HG03064 (cell line): ENCODE data around the gene PEPD.
"Not testable (repeated sequence)": the region's sequence is repeated elsewhere in the genome, so short reads cannot be mapped to it uniquely, and the experiment has no call there.

ENCODE experiments used
- ATAC-seq: cut with Tn5 transposase; IDR thresholded peaks from one replicate; pipeline ENCODE4 v1.9.1; 2021; ENCODE audit warnings: low read depth; ENCODE audit not compliant: unreplicated experiment

The PEPD gene

GRCh38 chr19:33481863-33482262 is 39.7 kb downstream of the PEPD start:
- ATAC-seq = no peak

GRCh38 chr19:33479570-33479969 is 42.0 kb downstream of the PEPD start:
- not testable (repeated sequence) for ATAC-seq

DNA sequence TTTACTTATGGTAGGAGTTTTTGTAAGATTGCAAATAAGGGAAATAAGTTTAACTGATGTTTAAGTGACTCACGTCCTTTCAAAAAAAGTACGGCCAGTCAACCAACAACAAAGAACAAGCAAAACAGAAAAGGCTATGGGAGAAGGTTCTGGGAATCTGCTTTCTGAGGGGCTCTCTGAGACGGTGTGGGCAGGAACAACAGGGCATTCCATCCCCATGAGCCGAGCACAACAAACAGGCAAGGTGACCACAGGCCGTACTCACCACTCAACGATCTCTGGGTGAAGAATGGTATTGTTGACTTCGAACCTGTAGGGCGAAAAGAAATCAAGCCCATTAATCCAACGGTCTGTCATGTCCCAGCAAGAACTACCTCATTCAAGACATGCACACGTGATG is 43.8 kb downstream of the PEPD start:
- ATAC-seq = no peak

DNA sequence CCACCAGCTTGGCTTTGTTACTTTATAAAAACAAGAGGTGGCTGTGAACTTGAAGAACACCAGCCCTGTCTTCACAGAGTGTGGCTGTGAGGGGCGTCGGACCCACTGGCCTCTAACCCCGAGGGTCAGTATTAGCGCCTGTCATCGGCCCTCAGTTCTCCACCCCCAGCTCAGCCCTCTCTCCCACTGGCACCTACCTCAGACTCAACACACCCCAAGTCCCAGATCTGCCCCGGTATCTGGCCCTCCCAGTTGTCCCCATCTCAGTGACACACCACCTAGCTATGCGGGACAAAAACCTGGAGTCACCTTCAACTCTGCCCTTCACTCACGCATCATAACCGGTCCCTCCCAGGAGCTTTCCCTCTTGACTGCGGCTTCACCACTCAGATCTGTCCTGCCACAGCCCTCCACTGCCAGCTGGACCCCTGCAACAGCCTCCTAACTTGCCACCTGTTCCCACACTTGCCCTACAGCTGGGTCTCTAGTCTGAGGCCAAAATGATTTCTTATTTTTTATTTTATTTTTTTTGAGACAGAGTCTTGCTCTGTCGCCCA is 45.4 kb downstream of the PEPD start:
- no peak for ATAC-seq

DNA sequence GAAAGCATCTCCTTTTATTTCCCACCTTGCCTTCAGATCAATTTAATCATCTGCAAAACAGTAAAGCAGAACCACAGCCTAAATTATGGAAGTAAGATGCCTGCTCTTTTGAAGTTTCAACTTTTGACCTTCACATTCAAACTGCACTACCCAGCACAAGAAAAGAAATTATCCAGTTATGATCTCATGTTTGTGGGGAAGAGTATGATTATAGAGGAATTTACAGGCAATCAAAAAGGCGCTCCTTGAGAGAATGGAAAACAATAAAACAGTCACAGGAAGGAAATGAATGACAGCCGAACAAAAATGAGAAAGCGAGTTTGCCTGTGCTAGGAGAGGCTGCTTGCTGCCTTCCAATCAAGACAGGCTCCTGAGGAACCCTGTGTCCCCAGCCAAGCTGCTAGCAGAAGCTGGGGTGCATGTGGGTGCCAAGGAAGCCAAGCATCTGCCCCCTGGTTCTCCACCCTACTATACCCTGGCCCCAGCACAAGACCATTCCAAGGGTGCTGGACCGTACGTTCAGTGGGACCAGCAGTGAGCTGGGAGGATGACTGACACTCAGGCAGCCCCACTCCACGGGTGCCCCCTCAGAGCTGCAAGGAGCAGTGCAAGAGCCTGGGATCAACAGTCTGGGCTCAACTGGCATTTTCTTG is 47.8 kb downstream of the PEPD start:
- no peak for ATAC-seq

DNA sequence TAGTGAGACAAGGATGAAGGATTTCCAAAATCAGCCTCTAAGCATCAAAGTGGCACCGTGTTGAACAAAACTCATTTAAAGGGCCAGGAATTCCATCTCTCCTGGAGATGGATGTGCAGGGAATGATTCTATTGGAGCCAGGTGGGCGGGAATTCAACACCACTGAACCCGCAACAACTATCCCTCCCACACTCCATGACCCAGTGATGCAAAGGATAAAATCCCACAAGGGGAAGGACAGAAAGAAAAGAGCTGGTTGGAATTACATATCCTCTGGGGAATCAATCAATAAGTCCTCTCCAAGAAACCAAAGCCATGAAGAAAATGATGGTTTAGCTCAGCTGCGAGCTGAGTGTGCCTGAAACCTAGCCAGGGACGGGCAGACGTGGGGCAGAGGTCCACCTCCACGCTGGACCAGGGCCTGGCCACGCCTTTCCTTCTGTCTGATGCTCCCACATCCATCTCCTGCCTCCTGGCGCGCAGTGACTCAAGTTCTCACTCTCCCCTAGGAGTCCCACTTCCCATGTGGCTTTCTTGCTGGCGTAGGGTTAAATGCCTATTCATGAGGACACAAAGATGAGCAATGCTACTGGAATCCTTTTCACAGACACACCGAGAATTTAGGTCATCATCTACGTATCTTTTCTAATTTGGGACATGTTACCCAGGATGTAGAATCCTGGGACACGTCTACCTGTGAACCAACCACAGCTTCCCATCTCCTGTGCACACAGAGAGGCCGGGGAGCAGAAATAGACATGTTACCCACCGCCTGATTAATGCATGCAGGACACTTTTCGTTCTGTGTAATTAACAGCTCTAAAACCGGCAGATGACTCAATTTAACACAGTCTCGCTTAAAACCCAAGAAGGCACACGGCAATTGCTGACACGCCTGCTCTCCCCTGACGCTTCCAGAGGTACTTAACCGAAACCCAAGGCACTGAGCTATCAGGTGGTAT is 48.6 kb downstream of the PEPD start:
- ATAC-seq = no peak

DNA sequence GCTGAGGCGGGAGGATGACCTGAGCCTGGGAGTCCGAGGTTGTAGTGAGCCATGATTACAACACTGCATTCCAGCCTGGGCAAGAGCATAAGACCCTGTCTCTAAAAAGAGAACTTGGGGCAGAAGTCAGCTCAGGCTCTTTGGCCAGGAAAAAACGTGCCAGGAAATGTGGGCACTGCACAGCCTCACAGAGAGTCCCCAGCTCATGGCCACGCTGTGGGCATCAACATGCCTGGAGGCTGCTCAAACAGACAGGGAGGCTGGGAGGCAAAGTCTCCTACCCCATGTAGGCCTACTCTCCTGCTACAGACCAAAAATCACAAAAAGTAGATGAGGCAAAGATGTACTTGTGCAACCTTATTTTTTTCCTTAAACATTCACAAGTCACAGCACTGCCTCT is 49.4 kb downstream of the PEPD start:
- ATAC-seq = no peak

DNA sequence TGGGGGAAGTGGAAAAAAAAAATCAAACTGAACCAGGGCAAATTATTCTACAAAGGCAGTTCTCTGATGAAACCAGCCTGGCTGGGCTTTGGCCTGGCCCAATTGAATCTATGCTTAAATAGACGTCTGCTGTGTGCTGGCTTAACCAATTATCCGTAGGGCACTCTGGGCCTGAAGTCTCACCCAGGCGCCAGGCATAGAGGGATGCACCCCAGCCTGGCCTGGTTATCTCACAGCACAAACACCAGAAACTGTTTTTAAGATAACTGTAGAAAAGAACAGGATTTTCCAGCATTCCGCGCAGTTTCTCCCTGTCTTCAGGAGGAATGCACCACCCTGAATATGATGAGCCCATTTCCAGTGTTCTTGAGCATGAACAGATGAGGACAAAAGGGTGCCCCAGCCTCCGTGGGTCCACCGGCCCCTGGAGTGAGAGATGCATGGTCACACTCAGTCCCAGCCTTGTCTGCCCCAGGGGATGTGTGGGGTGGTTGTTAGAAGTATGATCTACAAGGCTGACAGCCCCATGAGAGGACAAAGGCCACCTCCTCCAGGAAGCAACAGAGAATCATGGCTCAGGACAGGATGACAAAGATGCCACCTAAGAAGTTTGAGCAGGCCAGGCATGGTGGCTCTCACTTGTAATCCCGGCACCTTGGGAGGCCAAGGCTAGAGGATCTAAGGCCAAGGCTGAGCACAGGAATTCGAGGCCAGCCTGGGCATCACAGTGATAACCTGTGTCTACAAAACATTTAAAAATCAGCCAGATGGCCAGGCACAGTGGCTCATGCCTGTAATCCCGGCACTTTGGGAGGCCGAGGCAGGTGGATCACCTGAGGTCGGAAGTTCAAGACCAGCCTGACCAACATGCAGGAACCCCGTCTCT is 50.2 kb downstream of the PEPD start:
- no peak for ATAC-seq

- ATAC-seq = no peak
Observed at GRCh38 chr19:33470686-33471085, 50.9 kb downstream of the PEPD start.

DNA sequence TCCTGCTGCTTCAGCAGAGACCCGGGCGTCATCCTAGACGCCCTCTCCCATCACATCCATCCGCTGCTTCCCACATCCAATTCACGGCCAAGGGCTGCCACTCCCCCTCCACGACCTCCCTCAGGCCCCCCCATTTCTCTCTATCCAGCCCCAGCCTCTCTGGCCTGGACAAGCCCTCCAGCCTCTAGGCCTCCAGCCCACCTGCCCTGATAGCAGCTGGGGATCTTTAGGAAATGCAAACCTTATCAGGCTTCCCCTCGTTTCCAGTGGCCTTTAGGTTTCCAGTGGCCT is 51.6 kb downstream of the PEPD start:
- ATAC-seq = no peak

- no peak for ATAC-seq
Observed at GRCh38 chr19:33469171-33470039, 52.2 kb downstream of the PEPD start.

DNA sequence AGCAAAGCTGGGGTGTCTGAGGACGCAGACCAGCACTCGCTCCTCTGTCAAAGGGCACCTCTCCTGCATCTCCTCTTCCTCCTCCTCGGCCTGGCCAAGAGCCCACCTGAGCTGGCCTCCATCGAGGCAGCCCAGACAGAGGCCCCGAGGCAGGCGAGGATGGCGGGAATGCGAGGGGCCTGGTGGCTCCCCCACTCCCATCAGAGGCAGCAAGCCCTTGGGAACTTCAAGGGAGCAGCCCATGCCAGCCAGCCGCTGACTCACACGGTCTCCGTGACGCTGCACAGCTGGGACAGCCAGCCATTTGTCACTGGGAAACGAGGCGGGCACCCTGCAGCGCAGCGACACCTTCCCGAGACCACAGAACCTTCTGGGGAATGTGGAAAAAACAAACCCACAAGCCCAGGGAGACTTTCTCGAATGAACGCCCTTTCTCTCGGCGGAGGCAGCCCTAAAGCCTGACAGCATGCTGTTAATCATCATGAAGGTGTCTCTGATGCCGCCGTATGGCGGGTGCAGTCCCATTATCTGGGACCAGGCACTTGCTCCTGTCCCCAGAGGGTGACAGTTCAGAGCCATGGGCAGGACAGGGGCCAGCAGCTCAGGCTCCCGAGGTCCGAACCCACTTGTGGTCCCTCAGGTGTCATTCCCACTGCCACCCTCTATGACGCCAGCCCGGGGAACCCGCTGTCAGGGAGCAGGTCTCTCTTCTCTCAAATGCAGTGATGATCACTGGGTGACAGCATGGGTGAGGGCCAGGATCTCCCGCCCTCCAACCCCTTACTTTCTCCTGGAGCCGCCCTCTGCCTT is 53.0 kb downstream of the PEPD start:
- no peak for ATAC-seq

- no peak for ATAC-seq
Observed at GRCh38 chr19:33467851-33468250, 53.7 kb downstream of the PEPD start.

DNA sequence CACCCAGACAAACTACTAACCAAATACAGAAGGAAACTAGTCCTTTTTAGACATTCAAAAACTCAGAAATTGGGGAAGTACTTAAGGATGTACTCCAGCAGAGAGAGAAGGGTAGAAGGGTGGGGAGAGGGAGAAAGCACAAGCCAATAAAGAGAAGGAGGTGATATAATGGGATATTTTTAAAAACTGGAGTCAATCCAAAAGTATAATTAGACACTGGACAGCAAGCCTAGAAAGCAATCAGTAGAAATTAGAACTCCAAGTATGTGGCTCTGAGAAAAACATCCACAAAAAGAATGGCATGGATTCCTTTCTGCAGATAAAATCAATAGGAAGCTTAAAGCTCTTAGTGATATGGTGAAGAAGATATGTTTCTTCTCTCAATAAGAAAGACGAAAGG is 55.8 kb downstream of the PEPD start:
- ATAC-seq = no peak

GRCh38 chr19:33465371-33465770 is 56.2 kb downstream of the PEPD start:
- ATAC-seq = no peak

DNA sequence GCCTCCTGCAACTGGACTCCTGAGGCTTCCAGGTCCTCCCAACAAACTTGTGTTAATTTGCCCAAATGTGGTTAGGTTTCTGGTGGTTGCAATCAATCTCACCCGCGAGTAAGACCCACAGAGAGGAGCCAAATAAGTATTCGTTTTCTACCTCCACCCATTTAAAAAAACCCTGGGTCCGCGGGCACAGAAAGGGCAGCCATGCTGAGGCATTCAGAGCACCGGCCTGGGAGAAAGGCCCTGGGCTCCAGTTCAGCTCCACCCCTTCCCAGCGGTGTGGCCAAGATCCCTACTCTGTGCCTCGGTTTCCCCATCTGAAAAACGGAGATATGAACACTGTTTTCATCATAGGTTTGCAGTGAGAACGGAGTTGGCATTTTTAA is 56.9 kb downstream of the PEPD start:
- ATAC-seq = no peak

DNA sequence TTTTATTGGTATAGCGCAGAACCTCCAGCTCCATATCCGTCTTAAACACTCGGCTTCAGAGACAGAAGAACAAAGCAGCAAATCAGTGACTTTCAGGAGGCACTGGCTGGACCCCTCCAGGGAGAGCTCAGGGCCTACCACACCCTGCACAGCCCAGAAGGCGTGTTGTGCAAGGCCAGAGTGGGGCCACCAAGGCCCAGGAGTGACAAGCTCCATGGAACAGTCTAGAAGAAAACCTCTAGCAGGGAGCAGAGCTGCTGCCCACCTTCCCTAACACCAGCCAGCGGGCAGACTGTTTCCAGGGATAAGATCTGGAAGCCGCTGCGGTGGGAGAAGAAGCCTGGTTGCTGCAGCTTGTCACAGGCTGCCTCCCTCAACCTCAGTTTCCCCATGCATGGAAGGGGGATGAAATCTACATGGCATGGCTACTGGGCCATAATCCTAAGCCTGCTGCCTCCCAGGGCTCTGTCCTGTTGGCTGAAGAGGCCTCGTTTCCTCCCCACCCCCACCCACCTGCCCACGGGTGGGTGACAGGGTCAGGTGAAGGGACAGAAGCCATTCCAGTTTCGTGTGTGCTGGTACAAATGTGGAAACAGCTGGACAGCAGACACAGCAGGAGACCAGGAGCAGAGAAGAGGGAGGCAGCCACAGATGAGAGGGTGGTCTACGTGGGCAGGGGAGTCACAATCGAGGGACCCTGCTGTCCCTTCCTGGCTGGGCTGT is 57.4 kb downstream of the PEPD start:
- no peak for ATAC-seq

GRCh38 chr19:33463199-33463598 is 58.4 kb downstream of the PEPD start:
- ATAC-seq = no peak
